Stimulated activated CD8-positive, alpha-beta memory T cell treated with anti-CD3 and anti-CD28 coated beads, Interleukin-12 subunit alpha, Interleukin-12 subunit beta, amount 100 ng/mL, for 1 hour (primary cell): Measurements from ENCODE around the gene ZBTB7C.

Experiments
- DNase-seq: peaks from one replicate; pipeline ENCODE4 v3.0.0-alpha.2; 2020; ENCODE audit warnings: low read depth

The ZBTB7C gene

DNA sequence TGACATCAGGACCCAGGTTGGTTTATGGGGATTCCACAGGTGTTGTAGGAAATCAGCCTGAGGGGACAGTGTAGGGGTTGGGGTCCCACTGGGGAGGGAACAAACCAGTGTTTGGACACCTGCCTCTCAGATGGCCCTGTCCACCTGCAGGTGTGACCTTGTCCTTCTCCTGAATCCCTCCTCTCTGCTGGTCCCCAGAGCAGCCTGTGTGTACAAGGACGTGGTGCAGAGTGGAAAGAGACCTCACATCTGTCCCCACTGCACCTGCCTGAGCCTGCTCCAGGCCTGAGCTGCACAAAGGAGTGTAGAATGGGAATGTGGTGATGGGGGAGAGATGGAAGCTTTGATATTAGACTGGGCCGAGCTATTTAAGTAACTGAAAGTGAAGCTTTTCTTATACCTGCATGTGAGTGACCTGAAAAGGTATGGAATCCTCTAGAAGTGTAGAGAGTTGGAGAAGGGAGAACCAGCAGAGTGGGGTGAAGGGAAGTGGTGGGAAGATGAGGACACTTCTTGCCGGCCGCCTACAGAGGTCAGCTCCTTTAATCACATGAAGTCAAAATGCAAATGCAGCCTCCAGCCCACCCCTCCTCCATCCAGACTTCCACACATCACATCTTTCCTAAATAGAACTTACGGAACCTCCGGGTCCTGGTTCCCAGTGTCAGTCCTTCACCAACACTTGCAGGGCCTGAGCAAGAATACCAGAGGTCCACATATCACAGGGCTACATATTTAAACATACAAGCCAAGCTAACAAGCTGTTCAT, 389.4 kb downstream of the ZBTB7C start:
- DNase-seq: no peak

DNA sequence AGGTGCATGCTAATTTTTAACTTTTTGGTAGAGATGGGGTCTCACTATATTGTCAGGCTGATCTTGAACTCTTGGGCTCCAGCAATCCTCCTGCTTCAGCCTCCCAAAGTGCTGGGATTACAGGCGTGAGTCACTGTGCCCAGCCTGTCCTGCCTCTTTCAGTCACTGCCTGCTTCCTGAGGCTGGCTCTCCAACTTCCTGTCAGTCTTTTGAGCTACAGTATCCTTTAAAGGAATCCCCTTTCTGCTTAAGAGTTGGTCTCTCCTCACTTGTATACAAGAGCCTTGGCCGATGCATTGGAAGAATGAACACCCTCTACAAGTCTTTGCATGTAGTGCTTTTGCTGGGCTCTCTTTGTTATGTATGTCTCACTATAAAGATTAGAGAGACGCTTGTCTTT, 390.3 kb downstream of the ZBTB7C start:
- no peak for DNase-seq

DNA sequence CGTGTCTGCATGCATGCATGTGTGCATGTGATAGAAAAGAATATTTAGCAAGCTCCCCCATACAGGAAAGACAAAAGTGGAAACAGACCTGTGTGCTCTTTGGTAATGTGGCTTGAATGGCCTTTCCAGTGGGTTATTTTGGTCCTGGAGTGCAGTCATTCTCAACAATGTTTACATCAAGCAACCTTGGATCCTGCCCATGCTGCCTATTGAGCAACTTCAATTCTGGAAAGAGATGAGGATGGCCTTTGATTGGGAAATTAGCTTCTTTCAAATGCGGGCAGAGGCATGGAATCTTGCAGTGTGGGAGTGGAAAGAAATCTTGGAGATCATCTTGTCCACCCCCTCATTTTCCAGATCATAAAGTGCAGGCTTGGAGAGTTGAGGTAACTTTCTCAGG, 391.5 kb downstream of the ZBTB7C start:
- DNase-seq: no peak

DNA sequence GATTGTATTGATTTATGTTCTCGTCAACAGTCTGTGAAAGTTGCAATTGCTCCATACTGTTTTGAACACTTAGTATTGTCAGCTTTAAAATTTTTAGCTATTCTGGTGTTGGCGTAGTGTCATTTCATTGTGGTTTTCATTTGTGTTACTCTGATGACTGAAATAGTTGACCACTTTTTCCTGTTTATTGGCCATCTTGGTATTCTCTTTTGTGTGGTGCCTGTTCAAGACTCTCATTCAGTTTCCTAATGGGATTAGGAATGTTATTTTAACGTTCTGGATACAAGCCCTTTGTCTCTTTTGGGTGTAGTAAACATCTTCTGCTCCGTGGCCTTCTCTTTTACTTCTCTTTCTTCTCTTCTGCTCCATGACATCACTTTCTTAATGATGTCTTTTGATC, 396.0 kb downstream of the ZBTB7C start:
- DNase-seq: no peak

DNA sequence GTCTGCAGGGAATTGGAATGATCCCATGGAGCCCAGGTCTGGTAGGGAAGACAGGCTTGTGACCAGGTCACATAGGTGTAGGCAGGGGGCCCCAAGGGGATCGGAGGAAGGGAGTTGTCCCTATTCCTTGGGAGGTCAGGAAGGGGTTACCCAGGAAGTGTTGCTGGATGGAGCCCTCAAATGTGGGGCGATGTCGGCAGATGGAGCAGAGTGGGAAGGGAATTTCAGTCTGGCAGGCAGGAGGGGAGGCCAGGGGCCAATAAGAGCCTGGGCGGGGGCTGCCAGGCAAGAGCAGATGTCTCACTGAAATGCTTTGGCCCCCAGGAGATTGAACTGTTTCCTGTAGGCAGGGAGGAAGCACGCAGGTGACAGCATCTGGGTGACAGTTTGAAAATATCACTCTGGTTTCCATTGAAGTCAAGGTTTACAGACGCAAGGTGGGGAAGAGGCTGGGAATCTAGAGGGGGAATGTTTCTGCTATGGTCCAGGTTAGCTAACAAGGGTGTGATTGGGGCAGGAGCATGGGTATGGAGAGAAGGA, 397.2 kb downstream of the ZBTB7C start:
- no peak for DNase-seq

DNA sequence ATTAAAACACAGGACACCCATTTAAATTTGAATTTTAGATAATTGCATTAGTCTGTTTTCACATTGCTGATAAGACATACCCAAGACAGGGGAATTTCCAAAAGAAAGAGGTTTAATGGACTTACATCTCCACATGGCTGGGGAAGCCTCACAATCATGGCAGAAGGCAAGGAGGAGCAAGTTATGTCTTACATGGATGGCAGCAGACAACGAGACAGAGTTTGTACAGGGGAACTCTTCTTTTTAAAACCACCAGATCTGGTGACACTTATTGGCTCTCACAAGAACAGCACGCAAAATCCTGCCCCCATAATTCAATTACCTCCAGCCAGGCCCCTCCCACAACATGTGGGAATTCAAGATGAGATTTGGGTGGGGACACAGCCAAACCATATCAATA, 398.9 kb downstream of the ZBTB7C start:
- no peak for DNase-seq

DNA sequence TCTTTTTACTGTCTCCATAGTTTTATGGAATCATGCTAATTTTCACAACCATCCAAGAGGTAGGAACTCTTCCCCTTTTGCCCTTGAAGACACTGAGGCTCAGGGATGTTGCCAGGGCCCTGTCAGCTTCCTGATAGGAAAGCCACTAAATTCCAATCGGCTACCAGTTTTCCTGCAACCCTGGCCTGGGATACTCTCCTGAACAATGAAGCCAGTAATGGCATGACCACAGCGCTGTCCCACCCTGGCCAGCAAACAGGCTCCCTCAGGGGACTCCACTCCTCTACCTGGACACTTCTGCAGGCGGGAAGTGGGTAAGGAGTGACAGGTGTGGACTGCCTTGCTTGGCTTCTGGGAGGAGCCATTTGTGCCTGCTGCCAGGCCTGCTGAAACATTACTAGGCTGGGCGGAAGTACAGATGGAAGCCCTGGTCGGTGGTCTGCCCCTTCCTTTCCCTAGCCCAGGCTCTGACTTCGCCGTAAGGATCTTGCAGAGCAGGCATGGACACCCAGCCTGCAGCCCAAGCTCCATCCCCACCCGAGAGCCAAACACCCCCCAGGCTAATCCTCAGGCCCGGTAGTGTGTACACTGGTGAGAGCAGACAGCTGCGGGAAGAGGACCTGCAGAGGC, 400.0 kb downstream of the ZBTB7C start:
- no peak for DNase-seq

DNA sequence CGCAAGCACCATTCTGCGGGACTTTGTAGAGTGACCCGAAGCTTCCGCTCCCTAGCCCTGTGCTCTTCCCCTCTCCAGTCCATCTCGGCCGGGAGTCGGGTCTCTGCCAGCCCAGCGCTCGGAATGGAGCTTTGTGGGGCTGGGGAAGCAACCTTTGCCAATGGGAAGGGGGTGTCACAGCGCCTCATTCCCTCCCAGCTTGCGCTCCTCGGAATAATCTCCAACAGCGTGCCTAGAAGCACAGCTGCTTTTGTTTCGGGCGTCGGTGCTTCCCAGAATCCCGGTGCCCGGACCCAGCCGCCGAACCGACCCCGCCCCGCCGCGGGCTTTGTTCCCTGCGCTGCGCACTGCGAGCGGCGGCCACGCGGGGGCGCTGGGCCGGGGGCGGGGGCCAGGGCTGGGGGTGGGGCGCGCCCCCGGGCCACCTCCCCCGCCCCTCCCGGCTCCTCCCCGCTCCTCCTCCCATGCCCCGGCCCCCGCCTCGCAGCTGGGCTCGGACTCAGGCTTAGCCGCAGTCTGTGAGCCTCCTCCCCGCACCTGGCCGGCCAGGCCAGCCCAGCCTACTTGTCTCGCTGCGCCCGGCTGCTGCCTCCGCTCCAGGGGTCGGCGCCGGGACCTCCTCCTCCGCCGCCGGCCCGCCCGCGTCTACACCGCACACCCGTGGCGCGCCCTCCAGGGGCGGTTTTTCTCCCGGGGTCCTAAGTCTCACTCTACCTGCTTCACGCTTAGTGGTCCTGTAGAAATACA, 401.1 kb downstream of the ZBTB7C start:
- DNase-seq: peak; percentile 17

DNA sequence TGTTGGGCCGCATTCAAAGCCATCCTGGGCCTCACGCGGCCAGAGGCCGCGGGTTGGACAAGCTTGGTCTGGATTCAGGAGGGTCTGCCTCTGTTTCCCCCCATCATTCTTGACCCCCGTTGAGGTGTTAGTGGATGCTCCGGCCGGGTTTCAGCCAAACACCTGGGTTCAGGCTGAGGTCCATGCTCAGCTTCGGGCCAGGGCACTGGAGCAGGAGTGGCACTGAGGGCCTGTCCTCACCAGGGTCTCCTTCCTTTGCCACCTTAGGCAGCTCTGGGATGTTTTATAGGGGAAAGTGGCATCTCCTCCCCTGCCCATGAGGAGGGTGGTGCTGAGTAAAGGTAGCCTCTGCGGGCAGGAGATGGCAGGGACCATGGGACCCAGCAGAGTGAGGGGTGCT, 401.8 kb downstream of the ZBTB7C start:
- DNase-seq: no peak

DNA sequence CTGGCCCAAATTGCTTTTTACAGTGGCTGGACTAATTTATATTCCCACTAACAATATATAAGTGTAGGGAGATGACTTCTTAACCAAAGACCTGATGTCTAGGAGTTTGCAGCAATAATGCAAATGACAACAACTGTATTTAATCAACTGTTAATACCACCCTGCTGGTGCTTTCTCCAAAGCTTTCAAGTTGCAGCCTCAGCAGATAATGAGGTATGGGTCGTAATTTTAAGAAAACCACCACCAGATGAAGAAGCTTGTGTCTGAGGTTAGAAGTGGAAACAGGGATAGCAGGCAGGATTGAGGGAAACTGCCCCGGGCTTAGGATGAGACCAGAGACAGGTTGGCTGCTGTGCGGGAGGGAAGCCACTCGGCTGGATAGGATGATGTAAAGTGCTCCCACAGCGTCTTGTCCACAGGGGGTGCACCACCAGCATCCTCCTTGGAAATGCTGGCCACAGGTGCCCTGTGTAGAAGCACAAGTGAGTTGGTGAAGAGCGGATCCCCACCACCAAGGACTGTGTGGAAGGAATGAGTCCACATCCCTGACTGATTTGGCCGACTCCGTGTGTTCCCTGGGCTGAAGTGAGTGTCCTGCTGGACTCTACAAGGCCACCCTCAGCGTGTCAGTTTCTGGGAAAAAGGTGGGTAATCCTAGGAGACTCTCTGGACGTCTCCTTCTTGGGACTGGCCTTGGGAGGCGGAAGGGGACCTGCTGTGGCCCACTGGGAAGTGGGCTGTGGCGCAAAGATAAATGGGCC, 402.6 kb downstream of the ZBTB7C start:
- no peak for DNase-seq

DNA sequence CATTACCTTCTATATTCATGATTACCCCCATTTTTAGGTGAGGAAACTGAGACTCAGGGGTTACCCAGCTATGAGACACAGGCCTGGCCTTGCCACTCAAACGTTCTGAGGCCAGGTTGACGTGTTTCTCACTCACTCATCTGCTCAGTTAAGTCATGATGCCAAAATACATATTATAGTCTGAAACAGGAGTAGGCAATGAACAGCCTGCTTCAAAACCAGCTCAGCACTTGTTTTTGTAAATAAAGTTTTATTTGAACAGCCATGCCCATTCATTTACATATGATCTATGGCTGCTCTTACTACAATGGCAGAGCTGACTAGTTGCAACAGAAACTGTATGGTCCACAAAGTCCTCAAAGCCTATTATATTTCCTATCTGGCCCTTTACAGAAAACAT, 404.6 kb downstream of the ZBTB7C start:
- DNase-seq: no peak

DNA sequence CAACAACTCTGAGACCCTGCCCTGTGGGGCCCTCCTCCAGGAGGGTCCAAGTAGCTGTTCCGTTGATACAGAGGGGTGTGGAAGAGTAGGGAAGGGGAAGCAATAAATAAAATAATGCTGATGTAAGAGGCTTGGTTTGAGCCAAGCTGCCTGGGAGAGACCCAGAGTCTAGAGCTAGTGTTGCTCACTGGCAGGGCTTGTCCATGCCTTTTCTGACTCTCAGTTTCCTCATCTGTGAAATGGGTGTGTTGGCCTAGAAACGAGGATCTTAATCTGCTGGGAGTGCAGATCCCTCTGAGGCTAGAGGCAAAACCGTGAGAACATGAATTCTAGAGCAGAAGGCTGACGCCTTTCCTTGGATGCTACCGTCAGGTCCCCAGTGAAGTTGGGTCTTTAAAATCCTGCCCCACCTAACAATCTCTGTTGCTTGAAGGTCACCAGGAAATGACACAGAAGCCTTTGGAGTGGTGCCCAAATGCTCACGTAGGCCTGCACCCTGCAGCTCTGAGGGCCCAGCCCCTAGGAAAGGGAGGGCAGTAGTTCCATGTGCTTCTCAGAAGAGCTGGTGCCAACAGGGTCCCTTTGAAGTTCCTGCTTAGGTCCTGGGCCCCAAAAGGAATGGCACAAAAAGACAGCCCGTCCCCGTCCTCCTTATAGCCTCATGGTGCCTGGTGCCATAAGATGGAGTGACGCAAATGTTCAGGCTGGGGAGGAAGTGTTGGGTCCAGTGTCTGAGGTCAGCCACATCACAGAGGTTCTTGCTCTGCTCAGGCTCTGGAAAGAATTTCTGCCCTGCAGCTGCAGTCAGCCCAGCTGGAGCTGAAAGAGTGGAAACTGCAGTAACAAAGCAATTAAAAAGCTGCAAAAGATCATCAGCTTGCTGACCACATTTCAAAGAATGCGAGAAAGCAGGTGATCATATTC, 405.5 kb downstream of the ZBTB7C start:
- no peak for DNase-seq

DNA sequence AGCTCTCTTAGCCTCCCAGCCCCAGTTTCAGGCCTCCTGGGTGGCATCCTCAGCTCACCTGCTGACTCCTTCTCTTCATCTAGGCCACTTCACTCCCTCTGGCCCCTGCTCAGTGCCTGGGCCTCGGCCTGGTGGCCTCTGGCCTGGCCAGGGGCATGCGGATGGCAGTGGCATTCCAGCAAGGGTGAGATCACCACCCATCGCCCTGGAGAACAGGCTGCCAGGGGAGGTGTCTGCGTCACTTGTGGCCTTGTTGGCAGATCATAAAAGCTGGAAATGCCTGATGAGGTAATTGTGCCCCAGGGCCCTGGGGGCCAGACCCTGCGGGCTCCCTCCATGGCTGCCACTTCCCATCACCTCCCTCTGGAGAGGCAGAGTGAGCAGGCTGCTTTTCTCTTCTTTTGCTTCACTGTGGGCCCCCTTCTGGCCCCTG, 406.2 kb downstream of the ZBTB7C start:
- DNase-seq: no peak

DNA sequence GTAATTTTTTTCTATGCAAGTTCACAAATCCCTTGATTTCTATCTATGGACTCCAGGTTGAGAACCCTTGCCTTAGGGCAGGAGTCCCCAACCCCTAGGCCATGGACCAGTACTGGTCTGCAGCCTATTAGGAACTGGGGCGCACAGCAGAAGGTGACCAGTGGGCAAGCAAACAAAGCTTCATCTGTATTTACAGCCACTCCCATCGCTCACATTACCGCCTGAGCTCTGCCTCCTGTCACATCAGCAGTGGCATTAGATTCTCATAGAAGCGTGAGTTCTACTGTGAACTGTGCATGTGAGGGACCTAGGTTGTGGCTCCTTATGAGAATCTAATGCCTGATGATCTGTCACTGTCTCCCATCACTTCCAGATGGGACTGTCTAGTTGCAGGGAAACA, 408.5 kb downstream of the ZBTB7C start:
- DNase-seq: no peak

DNA sequence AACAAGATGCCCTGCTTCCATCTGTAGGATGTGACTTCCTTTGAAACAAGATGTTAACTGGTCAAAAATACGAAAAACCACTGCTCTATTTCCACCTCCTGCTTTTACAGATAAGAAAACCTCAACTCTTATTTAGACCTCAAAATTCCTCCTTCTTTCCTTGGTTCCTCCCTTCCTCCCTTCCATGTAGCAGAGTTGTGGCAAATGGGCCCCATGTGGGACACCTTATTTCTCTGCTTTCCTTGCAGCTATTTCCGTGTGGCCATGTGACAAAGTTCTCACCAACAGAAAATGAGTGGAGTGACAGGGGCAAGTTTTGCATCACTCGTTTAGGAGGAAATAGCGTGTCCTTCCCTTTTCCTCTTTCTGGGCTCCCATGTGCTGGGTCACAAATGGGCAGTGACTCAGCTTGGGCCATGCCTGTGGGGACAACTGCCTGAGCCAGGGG, 409.4 kb downstream of the ZBTB7C start:
- DNase-seq: no peak

DNA sequence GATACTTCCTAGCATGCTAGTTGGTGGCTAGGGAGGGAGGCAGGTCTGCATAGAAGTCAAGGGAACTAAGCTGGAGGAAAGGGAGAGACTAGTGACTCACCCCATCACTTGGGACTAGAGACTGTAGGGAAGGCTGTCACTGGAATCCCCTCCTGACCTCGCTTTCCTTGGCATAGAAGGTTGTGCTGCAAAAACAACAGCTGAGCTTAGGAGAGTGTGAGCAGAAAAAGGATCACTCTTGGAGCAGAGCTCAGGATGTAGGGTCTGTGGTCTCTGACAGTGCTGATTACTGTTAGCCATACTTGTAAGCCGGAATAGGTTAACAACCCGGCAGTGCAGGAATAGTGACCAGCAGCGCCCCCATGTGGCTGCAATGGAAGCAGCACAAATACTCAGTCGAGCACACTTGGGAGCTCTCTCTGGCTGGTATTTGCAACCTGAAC, 411.8 kb downstream of the ZBTB7C start:
- DNase-seq: no peak

DNA sequence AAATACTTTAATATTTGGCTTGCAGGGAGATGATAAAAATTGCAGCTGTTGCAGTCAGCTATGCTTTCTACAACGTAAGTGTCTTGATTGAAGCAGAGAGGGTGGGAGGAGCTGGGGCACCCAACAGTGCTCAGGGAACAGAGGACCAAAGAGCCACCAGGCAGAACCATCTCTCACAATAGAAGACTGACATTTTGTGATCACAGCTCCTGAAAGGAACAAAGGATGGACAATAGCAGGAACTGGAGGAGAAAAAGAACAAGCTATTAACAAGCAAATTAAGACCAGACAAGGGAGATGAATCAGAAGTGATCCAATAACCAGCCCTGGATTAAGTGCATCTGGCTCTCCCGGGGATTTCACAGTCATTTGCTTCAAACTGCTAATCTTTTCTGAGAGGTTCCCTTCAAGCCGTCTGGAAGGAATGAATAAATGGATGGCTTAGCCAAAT, 413.1 kb downstream of the ZBTB7C start:
- no peak for DNase-seq

DNA sequence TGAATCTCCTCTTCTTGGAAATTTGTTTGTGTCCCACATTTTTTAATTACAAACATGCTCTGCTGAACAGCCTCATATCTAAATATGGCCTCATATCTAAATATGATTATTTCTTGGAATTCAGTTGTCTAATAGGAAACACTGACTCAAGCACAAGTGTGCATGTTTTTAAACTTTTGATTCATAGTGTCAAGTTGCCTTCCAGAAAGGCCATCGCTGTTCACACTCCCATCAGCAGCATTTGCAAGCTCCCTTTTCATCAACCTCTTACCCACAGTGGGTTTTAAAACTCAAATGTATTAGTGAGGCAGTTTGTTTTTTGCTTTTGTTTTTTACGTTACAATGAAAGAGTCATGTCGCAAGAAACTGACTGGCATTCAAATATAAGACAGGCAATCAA, 413.5 kb downstream of the ZBTB7C start:
- no peak for DNase-seq

DNA sequence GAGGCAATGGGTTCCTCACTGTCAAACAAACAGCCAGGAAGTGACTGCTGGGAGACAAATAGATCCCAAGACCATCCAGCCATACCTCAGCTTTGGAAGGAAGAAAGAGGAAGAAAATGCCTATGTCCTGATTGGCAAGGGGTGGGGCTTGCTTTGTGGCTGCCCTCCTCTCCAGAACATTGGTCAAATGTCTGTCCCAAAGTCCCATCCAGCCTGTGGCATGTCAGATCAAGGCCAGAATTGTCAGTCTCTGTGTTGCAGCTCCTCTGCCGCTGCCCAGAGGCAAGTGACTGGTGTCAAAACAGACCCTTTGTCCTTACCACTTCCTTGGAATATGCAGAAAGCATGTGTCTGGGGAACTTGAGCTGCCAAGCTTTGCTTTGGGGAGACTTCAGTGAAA, 415.8 kb downstream of the ZBTB7C start:
- DNase-seq: no peak

DNA sequence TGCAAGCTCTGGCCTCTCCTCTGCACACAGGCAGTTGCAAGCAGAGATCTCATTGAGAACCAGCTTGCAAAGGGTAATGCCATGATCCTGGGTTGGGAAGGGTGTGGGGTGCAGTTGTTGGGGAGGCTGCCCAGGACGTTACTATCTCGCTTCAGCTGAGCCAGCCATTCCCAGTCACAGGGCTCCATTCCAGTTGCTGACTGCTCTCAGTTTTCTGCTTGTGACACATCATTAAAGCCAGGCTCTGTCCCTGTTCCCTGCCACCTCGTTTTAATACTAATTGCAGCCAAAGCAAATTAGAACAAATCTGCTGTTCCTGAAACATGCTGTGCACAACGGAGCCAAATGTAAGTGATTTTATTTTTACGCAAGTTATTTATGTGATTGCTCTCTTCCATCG, 416.2 kb downstream of the ZBTB7C start:
- no peak for DNase-seq

DNA sequence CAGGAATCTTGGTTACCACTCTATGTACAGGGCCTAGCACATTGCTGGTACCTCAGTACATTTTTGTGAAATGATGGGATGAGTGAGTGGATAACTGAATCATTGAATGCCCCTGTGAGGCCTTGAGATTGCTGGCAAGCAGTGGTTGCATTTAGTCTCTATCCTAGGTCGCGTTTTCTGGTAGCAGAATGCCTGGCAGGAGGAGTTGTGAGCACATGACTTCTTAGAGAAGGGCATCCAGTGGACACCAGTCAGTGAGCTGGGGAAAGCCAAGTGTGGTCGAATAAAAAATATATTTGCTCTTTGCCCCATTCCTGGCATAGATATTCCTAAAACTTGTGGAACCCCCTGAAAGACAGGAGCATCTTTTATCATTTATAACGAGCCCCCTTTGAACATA, 416.9 kb downstream of the ZBTB7C start:
- no peak for DNase-seq
